Measurements from ENCODE around the gene ZSCAN10.

GRCh38 chr16:3118204-3118790 lies 19.2 kb upstream of the ZSCAN10 start:
- no peak for TF ChIP-seq CTCF (conservative IDR thresholded peaks at IDR 0.05 in 1 of 2, IDR thresholded peaks at IDR 0.05 in 1 of 2; ENCODE audit: extremely low read depth in 1 of 2, insufficient read depth in 1 of 2, low read depth in 1 of 2, low read length in 2 of 2)
- no peak for TF ChIP-seq EZH2 (IDR thresholded peaks at IDR 0.05; ENCODE audit: borderline replicate concordance, low read length)

All from mammary epithelial cell (primary cell).